ENCODE measurements around the gene RPP21. TPM values are rescaled to one million over a fixed set of nuclear protein-coding genes. Genes with fewer than 3 reads are reported as not detected.

RPP21 gene
- total RNA-seq, 1 donor from 2014 or later, result 59.4 TPM

- Mint-ChIP-seq H3K9me3 (ENCODE audit: low read depth) (no peaks in the 10 kb centered on the region), H3K36me3 (ENCODE audit: insufficient read depth) (peaks cover 20% of the 10 kb centered on the region), H3K27me3 (no peaks in the 10 kb centered on the region), H3K4me3 (ENCODE audit: low read depth) (no peak overlapping the region), H3K27ac (no peak overlapping the region), H3K4me1 (ENCODE audit: low read depth) (peaks cover 10% of the 10 kb centered on the region)
- DNase-seq (ENCODE audit: low spot score, unreplicated experiment), result no peak
- TF ChIP-seq CTCF (IDR thresholded peaks at IDR 0.05; ENCODE audit: unreplicated experiment), result no peak
Measured at GRCh38 chr6:30331981-30332380, 13.0 kb upstream of the RPP21 start.

- no peaks in the 10 kb centered on the region for H3K4me1 Mint-ChIP-seq (ENCODE audit: low read depth)
- H3K27ac Mint-ChIP-seq, result no peak overlapping the region
- H3K4me3 Mint-ChIP-seq (ENCODE audit: low read depth), result no peak overlapping the region
- H3K9me3 Mint-ChIP-seq (ENCODE audit: low read depth), result no peaks in the 10 kb centered on the region
- no peaks in the 10 kb centered on the region for H3K27me3 Mint-ChIP-seq
- peaks cover 20% of the 10 kb centered on the region for H3K36me3 Mint-ChIP-seq (ENCODE audit: insufficient read depth)
- no peak for DNase-seq (ENCODE audit: low spot score, unreplicated experiment)
- TF ChIP-seq CTCF (IDR thresholded peaks at IDR 0.05; ENCODE audit: unreplicated experiment), result no peak
Measured at GRCh38 chr6:30334075-30334783, 10.7 kb upstream of the RPP21 start.

GRCh38 chr6:30340589-30341054 is 4.3 kb upstream of the RPP21 start:
- Mint-ChIP-seq H3K4me1 (ENCODE audit: low read depth) (peaks cover 1% of the 10 kb centered on the region), H3K9me3 (ENCODE audit: low read depth) (no peaks in the 10 kb centered on the region), H3K4me3 (ENCODE audit: low read depth) (no peak overlapping the region), H3K27me3 (no peaks in the 10 kb centered on the region), H3K27ac (no peak overlapping the region), H3K36me3 (ENCODE audit: insufficient read depth) (peaks cover 14% of the 10 kb centered on the region)
- DNase-seq (ENCODE audit: low spot score, unreplicated experiment), result no peak
- no peak for TF ChIP-seq CTCF (IDR thresholded peaks at IDR 0.05; ENCODE audit: unreplicated experiment)

- Mint-ChIP-seq H3K27ac (no peak overlapping the region), H3K4me1 (ENCODE audit: low read depth) (peaks cover 6% of the 10 kb centered on the region), H3K9me3 (ENCODE audit: low read depth) (no peaks in the 10 kb centered on the region), H3K27me3 (no peaks in the 10 kb centered on the region), H3K36me3 (ENCODE audit: insufficient read depth) (peaks cover 14% of the 10 kb centered on the region), H3K4me3 (ENCODE audit: low read depth) (no peak overlapping the region)
- DNase-seq (ENCODE audit: low spot score, unreplicated experiment), result no peak
- no peak for TF ChIP-seq CTCF (IDR thresholded peaks at IDR 0.05; ENCODE audit: unreplicated experiment)
Measured at GRCh38 chr6:30341218-30341617, 3.7 kb upstream of the RPP21 start.

GRCh38 chr6:30341728-30342127 is 3.2 kb upstream of the RPP21 start:
- TF ChIP-seq CTCF (IDR thresholded peaks at IDR 0.05; ENCODE audit: unreplicated experiment), result no peak
- Mint-ChIP-seq H3K4me1 (ENCODE audit: low read depth) (peaks cover 6% of the 10 kb centered on the region), H3K4me3 (ENCODE audit: low read depth) (no peak overlapping the region), H3K27ac (no peak overlapping the region), H3K27me3 (no peaks in the 10 kb centered on the region), H3K36me3 (ENCODE audit: insufficient read depth) (peaks cover 11% of the 10 kb centered on the region), H3K9me3 (ENCODE audit: low read depth) (no peaks in the 10 kb centered on the region)
- no peak for DNase-seq (ENCODE audit: low spot score, unreplicated experiment)

All from progenitor cell of endocrine pancreas (in vitro differentiated cells).